UCSD-AML1 (cell line): ENCODE results near the gene UQCRHL.

ENCODE experiments used
- DNase-seq: peaks from one replicate; lab custom pipeline; 2025; ENCODE audit not compliant: unreplicated experiment; lab: John Stamatoyannopoulos, UW

Gene UQCRHL

GRCh38 chr1:15758953-15759661 lies 48.3 kb downstream of the UQCRHL start:
- no peak for DNase-seq

GRCh38 chr1:15758343-15758931 lies 49.0 kb downstream of the UQCRHL start, which contains the start of gene FBLIM1:
TSS of gene FBLIM1 (plus strand) at chr1:15758795. CDS start at chr1:15764984, 6,189 bp downstream.
- no peak for DNase-seq

GRCh38 chr1:15757575-15758342 lies 49.7 kb downstream of the UQCRHL start:
- no peak for DNase-seq
